ENCODE measurements around the gene MAPK8IP2.

- TF ChIP-seq CTCF (conservative IDR thresholded peaks at IDR 0.05) (no peak), EZH2 (IDR thresholded peaks at IDR 0.05; ENCODE audit: low read depth) (no peak)
These were observed 35.0 kb downstream of the MAPK8IP2 start for GRCh38 chr22:50635591-50635990.

All from PC-9 (cell line).